GM18502 (cell line): ENCODE data around the gene CLDN24.

Source experiments
- ATAC-seq: cut with Tn5 transposase; IDR thresholded peaks from one replicate; pipeline ENCODE4 v1.9.1; 2021; ENCODE audit warnings: mild to moderate bottlenecking; ENCODE audit not compliant: unreplicated experiment, poor library complexity

The CLDN24 gene

DNA sequence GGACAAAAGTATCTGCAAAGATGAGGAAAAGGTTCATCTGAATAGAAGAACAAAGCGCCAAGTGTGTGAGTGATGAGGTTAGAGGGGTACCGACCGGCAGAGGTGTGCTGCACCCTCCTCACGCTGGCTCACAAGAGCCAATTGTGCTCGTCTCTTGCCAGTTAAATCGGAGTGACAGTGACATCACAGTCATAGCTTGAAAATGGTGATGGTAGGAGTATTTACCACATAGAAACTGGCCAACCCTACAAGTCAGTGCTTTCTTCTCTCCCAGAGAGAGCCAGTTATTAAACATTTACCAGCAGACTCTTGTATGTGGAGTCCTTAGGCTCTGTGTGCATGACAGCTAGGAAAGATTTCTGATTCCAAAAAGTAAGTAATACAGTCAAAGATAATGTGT, 34.5 kb downstream of the CLDN24 start:
- peak; percentile 58 for ATAC-seq

DNA sequence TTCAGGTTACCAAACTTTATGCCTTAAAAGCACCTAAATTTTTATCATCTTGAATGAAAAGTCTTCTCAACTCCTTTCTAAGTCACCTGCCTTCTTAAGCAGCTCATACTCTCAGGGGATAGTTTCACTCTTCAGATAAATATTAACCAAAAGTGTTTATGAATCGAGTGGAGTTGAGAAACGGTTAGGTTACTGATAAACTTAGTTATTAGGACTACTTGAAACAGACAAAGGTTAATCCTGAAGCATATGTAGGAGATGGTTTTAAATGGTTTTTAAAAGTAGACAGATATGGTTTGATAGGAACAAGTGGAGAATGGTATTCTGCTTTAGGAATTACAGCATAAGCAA, 34.9 kb downstream of the CLDN24 start:
- ATAC-seq, result peak; percentile 62

DNA sequence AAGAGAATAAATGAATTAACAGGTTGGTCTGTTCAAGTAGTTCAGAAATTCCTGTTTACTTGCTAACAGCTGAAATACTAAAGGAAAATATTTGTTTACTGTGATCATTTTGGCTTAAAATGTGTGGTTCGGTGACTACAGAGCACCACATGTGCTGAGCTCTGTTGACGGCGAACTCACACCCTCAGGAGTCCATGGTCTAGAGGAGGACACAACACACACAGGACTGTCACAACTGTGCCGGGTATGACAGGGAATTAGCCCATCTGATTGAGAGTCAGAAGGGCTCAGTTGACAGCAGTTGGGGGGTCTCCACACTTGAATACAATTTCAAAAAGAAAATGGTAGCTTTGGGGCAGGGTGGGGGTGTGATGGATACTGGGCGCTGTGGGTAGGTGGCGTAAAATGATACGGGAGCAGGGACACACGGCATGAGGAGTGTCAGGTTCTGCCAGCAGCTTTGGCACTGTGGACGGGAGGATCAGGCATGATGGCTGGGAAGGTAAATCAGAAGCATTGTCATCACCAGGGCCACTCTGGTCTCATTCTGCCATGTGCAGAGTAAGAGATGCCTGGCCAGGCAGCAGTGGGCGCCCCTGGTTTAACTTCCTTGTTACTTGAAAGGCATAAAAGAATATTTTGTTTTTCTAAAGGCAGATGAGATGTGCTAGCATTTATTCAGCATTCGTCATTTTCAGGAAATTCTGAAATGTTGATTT, 35.5 kb downstream of the CLDN24 start:
- ATAC-seq, result no peak

DNA sequence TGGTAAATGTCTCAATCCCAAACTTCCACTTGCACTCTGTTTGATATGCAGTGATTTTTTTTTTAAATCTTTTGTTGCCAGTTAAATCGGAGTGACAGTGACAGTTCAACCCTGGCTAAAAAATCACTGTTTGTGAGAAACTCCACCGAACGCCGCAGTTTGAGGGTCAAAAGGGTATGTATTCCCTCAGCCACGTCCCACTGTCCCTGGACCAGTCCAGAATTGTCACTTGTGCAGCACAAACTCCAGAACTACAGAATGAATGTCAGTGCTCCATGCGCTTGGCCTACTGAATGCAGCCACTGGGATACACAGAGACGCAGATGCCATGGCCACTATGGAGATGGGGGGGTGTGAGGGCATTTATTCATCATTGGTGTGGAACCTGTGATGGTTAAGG, 36.3 kb downstream of the CLDN24 start:
- no peak for ATAC-seq

DNA sequence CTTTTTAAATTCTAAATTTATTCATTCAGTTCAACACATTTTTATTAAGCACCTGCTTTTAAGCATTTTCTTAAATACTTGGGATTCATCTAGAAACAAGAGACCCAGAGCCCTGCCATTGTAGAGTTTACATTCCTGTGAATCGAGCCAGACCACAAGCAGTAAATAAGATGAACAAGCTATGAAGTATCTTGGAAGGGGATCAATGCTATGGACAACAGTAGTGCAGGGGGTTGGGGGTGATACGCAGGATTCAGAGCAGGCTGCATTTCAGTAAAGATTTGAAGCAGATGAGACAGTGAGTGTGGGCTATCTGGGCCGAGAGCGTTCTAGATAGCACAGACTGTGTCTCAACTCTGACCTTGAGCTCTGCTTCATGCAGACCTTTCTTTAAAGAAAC, 37.3 kb downstream of the CLDN24 start:
- ATAC-seq, result no peak

DNA sequence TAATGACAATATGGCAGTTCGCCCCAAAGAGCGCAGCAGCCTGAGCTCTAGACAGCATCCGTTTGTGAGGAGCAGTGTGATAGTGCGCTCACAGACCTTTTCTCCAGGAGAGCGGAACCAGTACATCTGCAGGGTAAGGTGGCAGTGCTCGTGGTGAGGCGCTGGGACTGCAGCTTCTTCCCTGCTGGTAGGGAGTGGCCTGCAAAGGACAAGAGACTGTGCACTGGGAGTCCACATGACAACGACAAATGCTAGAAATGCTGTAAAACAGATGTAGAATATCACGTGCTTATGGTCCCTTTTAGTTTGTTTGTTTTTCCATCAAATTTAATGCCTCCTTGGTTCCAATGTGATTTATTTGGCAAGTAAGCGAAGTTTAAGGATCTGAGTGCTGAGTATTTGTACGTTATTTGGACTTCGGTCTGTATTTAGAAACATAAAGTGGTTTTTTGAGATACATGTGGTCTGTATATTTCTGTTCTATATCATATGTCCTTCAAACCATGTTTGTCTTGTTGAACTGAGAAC, 37.9 kb downstream of the CLDN24 start:
- ATAC-seq, result no peak

DNA sequence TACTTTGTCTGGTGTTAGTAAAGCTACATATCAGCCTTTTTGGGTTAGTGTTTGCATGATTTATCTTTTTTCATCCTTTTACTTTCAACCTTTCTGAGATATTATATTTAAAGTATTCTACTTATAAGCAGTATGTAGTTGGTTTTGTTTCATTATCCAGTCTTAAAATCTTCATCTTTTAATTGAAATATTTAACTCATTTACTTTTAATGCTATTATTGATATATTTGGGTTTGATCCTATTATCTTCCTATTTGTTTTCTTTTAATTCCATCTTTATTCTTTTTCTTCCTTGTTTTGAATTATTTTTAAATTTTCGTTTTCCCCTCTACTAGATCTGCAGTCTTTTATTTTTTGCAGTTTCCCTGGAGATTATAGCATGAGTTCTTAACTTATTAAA, 46.1 kb downstream of the CLDN24 start:
- ATAC-seq, result no peak

DNA sequence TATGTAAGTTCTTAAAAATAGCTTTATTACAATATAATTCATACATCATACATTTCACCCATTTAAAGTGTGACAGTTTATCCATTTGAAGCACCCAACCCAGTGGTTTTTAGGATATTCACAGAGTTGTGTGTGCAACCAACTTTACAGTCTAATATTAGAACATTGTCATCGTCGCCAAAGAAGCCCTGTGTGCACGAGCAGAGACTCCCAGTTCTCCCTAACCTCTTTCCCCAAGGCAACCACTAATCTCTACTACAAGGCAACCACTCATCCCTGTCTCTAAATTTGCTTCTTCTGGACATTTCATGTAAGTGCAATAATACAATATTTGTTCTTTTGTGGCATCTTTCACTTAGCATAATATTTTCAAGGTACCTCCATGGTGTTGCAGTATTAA, 49.8 kb downstream of the CLDN24 start:
- ATAC-seq, result no peak
